ENCODE data around the gene NDRG4.
A peak's percentile ranks its signal among the peaks of the same experiment; 100 is the strongest.
"Not testable (repeated sequence)": the region's sequence is repeated elsewhere in the genome, so short reads cannot be mapped to it uniquely, and the experiment has no call there.

Gene NDRG4

DNA sequence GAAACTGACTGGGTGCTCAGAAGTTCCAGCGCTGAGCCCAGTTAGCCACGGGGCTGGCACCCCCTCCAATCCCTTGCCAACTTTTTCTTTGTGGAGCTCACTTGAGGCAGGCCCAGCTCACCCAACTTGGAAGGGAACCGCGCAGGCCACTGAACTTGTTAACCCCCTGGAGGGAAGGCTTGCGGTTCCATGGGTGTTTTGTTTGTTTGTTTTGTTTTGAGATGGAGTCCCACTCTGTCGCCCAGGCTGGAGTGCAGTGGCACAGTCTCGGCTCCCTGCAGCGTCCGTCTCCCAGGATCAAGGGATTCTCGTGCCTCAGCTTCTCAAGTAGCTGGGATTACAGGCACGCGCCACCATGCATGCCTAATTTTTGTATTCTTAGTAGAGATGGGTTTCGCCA is 34.1 kb upstream of the NDRG4 start:
- no peak for DNase-seq

GRCh38 chr16:58466396-58466795 is 33.5 kb upstream of the NDRG4 start:
- no peak for DNase-seq

GRCh38 chr16:58467905-58468304 is 32.0 kb upstream of the NDRG4 start:
- DNase-seq, result no peak

DNA sequence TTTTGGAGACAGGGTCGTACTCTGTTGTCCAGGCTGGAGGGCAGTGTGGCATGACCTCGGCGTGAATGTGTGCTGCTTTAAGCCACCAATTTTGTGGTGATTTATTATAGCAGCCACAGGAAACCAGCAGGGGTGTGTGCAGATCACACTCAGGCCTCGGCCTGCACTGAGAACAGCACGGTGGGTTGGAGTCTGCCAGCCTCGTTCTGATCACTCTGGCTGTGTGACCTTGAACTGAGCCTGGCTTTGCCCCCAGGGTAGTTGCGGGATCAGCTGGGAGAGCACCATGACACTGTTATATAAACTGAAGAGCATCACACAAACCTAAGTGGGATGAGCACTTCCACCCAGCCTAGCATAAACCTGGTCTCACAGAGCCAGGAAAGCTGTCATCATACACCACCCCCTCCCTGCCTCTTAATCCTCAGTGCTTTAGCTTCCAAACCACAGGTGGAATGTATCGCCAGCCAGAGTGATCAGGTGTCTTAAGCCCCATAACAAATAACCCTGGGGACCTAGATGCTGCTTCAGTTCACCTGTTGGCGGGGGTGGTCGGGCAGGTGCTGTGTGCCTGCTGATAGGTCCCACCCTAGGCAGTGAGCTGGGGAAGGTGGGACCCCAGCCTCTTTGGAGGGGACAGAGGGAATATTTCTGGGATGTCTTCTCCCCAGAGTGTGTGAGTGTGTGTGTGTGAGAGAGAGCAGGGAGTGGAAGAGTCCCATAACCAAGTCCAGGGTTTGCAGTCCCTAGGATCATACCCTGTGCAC is 28.6 kb upstream of the NDRG4 start:
- no peak for DNase-seq

- no peak for DNase-seq
Observed at GRCh38 chr16:58472266-58472665, 27.7 kb upstream of the NDRG4 start.

DNA sequence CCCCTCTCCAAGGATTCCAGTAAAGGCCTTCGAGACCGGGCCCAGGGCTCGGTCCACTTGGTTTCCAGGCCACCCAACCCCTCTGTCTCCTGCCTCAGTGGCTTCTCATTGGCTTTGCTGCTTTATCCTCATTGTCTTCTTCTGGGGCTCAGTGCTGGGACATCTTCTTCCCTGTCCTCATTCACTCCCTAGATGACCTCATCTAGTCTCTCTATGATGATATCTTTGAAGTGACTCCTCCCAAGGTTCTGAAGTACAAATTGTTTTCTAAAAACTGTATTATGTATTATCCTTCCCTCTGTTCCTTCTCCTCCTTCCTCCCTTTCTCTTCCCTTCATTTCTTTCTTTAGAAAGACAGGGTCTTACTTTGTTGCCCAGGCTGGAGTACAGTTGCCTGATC is 27.1 kb upstream of the NDRG4 start:
- no peak for DNase-seq

GRCh38 chr16:58474296-58474695 is 25.6 kb upstream of the NDRG4 start:
- DNase-seq, result no peak

GRCh38 chr16:58475091-58475619 is 24.8 kb upstream of the NDRG4 start:
- no peak for DNase-seq

GRCh38 chr16:58476791-58477190 is 23.2 kb upstream of the NDRG4 start:
- DNase-seq, result no peak

DNA sequence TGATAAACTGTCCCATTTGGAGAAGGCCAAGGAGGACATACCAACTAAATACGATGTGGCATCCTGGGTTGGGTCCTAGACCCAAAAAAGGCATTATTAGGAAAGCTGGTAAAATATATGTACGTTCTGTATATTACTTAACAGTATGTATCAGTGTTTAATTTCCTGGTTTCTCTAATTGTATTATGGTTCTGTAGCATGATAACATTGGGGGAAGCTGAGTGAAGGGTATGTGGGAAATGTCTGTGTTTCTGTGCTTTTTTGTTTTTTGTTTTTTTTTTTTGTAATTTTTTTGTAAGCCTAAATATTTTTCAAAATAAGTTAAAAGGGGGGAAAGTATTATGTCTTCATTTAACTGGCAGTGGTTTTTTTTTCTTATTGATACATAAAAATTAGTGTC is 21.5 kb upstream of the NDRG4 start:
- no peak for DNase-seq

DNA sequence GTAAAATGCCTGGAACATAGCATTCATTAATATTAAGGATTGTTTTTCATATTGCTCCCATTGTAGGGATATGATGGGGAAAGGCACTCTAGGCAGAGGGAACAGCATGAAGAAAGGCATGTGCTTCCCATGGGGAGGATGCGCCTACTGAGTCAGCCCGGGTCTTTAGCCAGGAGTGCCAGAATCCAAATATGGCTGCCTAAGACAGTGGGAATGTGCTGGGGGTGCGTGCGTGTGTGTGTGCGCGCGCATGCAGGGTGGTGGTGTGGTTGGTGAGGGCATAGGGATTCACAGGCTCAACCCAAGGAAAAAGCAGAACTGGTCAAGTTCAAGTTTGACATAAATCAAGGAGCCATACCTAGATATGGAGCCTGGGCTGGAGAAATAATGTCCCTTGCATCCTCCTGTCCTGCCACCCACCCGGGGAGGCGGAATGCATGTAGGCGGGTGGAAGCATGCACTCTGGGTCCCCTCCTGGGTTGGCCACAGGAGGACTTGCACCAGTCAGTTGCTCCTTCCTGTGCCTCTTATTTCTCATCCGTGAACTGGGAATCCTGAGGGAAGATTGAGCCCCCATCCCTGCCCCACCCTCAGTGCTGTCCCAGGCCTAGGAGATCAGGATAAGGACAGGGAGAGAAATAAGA is 18.6 kb upstream of the NDRG4 start:
- no peak for DNase-seq

DNA sequence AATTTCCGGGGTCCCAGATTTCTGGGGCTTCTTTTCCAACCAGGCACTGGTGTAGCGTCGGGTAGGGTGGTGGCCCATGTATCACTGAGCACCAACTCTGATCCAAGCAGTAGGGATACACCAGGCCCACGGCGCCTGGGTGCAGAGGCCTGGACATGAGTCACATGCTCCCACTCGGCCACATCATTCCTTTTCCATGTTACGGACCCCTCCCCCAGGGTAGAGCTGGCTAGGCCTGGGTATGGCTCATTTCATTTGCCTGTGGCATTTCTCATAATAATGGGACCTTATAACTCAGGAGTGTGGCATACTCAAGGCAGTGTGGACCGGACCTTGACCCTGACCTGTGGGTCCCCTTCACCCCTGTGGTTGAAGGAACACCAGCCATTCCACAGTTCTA is 18.0 kb upstream of the NDRG4 start:
- DNase-seq, result no peak

DNA sequence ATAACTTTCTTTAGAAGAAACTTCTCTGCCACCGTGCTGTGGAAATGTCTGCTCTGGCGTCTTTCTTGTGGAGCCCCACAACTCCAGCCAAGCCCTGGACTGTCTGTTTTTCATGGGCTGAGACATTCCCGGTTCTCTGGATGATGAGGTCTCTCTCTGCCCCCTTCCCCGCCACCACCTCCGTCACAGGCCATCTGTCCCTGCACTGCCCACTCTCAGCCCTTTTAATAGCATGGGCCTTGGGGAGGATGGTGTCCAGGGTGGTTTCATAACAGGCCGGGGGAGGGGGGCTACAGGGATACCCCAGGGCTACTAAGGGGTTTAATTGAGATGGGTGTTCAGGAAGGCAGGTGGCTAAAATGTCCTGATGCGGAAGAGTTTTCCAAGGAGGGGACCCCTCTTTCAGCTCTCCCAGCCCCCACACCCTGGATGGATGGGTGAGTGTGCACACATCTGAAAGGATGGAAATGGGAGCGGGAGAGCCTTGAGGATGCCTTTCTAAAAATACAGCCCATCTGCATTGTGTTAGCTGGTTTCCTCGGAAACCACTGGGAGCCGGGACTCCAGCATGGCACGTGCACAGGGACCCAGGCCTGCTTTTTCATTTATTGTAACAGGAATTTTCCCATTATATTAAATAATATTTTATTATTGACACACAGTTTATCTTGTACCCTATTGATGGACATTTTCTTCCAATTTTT is 14.6 kb upstream of the NDRG4 start:
- no peak for DNase-seq

- DNase-seq, result peak; percentile 77
Observed at GRCh38 chr16:58487566-58488351, 12.2 kb upstream of the NDRG4 start.

- DNase-seq, result no peak
Observed at GRCh38 chr16:58488531-58488930, 11.4 kb upstream of the NDRG4 start.

GRCh38 chr16:58490065-58490464 is 9.9 kb upstream of the NDRG4 start:
- no peak for DNase-seq

DNA sequence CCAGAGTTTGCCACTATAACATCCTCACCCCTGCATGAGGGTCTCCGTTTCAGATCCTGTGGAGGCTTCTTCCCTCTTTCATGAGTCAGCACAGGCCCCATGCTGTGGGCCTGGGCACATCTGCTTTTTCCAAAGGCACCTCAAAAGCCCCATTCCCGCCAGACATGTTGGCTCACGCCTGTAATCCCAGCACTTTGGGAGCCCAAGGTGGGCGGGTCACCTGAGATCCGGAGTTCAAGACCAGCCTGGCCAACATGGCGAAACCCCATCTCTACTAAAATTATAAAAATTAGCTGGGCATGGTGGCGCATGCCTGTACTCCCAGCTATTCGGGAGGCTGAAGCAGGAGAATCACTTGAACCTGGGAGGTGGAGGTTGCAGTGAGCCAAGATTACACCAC is 9.4 kb upstream of the NDRG4 start:
- not testable (repeated sequence) for DNase-seq

DNA sequence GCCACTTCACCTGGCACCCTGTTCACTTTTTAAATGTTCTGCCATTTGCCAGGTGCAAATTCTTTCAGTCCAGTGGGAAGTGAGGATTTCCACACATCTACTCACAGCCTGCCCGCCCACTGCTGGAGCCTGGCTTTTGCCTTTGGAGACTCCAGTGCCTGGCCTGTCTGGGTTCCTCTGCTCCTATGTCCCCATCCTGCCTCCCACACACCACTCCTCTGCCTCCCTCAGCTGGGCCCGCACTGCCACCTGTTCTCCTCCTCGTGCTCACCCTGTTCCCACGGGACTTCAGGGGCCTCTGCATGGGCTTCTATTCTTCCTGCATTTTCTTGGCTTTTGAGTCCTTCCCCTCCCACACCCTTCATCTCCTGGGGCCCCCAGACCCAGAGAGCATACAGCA is 7.9 kb upstream of the NDRG4 start:
- no peak for DNase-seq

GRCh38 chr16:58492735-58493134 is 7.2 kb upstream of the NDRG4 start:
- no peak for DNase-seq

DNA sequence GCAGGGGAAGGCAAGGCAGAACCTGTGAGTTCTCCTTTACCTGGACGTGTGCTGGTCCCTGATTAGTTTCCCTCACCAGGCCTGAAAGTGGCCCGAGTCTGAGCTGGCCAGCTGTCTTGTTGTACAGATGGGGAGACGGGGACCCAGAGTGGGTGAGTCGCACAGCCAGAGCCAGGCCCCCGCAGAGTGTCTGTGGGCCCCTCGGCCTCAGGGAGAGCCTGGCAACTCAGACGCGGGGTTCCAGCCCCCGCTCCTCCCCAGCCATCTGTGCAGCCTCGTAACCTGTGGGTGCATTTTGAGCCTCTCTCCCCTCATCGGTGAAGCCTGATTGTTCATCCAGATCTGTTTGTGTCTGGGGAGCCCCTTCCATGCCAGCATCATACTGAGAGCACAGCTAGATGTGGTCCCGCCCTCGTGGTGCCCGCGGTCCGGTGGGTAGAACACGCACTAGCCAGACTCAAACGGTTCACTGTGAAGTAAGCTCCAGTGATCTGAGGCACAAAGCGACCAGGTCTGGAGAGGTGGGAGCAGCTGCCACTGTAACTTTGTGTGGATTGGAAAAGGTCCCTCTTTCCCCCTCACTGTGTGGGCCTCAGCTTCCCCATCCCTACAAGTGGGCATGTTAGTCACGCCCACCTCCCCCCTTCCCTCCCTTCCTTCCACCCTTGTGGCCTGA is 6.0 kb upstream of the NDRG4 start:
- no peak for DNase-seq

GRCh38 chr16:58494981-58495520 is 4.9 kb upstream of the NDRG4 start:
- DNase-seq, result peak; percentile 93
